NCI-H2227 (cell line): ENCODE measurements around the gene JAM3.

ENCODE experiments used
- DNase-seq: peaks from one replicate; lab custom pipeline; 2025; ENCODE audit not compliant: unreplicated experiment; lab: John Stamatoyannopoulos, UW

The JAM3 gene

GRCh38 chr11:134068829-134069425 is at the start of gene JAM3:
JAM3 (plus strand) TSS chr11:134069072; CDS start chr11:134069084, 12 bp downstream.
- peak; percentile 94 for DNase-seq

DNA sequence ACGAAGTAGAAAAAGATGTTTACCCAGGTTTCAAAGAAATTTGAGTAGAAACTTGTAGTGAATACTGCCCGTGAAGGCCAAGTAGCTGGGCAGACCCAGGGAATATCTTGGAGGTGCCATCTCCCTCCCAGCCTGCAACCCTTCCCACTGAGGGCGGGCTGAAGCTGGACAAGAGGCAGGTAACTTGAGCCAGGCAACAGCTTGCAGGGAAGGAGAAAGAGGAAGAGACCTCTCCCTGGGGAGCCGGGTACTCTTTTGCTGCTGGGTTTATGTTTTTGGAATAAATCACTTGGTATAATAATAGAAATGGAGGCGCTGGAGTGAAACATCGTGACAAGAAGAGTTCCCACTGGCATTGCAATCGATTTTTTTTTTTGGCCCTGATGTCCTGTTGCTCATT is 49.4 kb upstream of the JAM3 start:
- no peak for DNase-seq

DNA sequence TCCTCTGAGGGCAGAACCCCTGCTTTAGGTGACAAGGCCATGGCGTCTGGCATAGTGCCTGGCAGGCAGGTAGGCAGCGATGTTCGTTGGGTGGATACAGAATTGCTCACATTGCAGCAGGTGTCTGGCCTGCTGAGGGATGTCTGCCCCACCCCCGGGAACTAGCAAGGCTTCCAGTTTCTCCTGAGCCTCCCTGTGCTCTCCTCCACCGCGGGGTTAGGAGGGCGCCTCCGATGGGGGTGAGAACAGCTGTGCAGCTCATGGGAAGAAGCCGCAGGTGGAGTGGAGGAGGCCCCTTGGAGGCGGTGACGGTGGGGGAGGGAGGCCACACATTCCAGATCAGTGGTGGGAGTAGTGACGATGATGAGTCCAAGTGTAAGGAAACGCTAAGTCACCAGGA is 48.3 kb upstream of the JAM3 start:
- no peak for DNase-seq

DNA sequence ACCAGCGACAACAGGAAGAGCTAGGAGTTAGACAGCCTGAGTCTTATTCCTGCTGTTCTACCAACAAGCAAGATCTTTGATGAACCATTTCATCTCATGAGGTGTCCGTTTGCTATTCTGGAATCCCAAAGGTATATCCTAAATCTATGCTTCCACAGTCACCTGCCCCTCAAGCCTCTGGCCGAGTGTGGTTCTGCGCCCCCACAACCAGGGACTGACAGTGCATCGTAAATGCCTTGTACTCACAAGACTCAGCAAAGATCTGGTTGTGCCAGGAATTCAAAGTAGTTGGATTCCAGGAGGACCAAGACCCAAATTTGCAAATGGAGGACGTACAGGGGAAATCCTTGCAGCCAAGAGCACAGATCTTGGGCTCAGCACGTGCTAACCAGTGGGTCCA is 47.5 kb upstream of the JAM3 start:
- no peak for DNase-seq

DNA sequence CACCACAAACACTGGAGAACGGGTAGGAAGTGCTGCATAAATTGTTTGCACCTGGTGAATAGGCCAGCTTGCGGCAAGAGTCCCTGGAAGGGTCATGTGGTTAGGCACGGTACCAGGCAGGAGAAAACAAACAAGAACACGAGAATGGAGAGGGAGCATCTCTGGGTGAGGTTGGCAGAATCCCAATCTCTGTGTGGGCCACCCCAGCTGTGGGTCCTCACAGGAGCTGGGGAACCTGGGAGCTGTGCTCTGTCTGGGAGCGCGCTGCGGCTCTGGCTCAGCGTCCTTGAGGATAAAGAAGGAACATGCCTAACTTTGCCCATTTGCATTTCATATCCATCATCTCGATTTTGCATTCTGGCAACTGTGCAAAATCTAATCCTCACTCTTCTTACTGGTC is 46.1 kb upstream of the JAM3 start:
- DNase-seq: no peak

- DNase-seq: no peak
Measured at GRCh38 chr11:134024420-134025081, 44.3 kb upstream of the JAM3 start.

DNA sequence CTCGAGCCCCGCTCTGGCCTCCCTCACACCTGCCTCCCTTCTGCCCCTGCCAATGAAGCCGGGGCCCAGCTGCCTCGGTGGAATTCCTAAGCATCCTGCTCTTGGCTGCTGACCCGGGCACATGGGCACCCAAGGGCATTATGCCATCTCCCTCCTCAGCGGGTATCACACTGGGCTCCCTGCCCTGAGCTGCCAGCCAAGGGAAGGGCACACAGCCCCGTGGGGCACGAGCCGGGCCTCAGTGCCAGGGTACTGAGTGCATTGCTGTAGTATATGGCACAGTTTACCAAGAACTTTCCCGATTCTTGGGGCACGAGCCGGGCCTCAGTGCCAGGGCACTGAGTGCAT is 43.8 kb upstream of the JAM3 start:
- no peak for DNase-seq

DNA sequence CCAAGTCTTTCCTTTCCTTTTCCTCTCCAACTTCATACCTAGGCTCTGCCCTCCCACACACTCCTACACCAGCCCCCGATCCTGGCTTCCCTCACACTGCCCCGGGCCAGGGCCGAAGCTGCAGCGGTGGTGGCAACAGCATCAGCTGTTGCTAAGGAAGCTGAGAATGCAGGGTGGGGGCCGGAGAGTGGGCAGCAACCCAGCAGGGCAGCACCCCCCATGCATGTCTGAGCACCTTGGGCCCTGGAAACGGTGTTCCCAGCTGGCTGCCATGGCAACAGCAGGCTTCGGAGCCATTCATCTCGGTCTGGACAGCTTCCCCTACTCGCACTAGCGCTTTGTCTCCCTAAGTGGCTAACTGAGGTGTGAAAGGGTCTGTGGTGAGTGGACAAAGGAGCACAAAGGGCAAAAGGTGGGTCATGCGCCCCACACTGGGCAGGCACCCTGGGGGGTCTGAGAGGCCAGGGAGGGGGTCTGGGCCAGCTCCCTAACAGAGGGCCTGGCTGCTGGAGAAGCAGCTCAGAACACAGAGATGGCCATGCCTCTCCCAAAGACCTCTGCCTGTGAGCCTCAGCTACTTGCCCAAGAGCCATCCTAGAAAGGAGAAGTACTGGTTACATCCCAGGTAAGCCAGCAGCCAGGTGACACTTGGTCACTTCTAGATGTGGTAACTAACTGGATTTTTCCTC is 42.1 kb upstream of the JAM3 start:
- peak; percentile 51 for DNase-seq

- DNase-seq: no peak
Measured at GRCh38 chr11:134027671-134028070, 41.2 kb upstream of the JAM3 start.

DNA sequence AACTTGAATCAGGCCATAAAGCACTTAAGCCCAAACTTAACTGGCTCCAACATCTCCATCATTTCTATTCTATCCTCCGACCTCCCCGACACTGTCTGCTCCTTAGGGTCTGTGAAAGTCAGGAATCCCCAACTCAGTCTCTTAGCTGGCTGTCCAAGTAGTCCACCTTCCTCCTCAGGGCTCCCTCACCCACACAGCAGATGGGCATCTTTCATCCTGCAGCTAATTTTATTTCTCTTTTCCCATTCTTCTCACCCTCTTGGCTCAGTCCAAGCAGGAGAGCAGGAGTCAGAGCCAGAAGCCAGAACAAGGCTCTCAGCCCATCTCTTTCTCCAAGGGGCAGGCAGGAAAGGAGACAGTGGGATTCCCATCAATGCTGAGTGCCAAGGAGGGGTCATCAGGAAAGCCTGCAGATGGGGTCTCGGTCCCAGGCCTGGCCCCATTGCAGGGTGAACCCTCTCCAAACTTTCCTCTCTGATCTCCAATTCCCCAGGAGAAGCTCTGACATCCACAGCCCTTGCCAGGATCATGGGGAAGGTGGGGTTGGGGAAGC is 40.4 kb upstream of the JAM3 start:
- DNase-seq: no peak

DNA sequence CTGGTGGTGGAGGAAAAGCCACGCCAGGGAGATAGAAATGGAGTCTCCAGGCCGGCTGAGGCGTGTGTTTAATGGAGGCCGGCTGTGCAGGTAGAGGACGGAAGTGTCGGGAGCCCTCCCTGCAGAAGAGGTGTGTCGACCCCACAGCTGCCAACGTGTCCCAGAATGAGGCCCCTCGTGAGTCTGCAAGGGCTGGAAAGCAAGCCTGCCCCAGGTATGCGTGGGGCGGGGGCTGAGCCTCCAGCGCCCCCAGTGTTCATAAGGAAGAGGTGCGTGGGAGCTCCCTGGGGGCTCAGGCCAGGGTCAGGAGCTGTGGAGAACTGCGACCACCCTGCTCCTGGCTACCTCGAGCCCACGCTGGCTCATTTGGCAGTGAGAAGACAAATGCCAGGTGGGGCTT is 38.0 kb upstream of the JAM3 start:
- no peak for DNase-seq

- no peak for DNase-seq
Measured at GRCh38 chr11:134032043-134032442, 36.8 kb upstream of the JAM3 start.

DNA sequence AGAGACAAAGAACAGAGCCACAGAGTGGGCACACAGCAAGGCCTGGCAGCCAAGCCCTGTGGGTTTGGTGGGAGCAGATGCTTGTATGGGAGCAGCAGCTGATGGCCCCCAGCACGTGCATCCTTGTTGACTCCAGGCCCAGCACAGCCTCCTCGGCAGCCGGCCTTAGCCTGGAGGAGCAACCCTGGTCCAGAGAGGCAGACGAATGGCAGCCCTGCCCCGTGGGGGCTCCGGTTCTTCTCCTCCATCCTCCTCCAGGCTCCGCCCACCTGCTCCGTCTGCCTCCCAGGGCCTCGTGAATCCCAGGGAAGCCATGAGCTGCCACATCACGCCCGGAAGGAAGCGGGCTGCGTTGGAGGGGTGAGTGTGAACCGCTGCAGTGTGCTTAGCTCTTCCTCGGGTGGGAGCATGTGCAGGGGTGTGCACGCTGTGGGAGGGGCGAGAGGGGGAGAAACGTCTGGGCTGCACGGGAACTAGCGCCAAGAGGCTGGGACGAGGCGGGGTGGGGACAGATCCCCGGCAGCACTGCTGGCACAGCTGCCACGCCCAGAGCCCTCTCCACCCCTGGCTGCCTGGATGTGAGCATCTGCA is 36.3 kb upstream of the JAM3 start:
- DNase-seq: peak; percentile 45

DNA sequence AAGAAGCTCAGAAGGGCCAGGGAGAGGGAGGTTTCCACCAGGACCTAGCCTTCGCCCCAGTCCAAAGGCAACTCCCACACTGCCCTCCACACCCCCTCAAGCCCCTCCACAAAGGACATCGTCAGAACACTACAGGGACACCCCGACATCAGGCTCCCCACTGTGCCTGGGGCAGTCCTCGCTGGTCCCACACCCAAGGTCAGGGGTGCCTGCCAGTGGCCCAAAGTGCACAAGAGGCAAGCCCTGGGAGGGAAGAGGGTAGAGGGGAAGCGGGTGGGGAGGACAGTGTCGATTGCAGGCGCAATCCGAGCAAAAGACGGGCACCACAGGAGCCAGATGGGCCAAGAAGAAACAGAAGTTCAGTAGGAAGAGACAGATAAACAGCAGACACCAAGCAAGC is 35.6 kb upstream of the JAM3 start:
- no peak for DNase-seq

GRCh38 chr11:134033696-134034491 is 35.0 kb upstream of the JAM3 start:
- peak; percentile 85 for DNase-seq

DNA sequence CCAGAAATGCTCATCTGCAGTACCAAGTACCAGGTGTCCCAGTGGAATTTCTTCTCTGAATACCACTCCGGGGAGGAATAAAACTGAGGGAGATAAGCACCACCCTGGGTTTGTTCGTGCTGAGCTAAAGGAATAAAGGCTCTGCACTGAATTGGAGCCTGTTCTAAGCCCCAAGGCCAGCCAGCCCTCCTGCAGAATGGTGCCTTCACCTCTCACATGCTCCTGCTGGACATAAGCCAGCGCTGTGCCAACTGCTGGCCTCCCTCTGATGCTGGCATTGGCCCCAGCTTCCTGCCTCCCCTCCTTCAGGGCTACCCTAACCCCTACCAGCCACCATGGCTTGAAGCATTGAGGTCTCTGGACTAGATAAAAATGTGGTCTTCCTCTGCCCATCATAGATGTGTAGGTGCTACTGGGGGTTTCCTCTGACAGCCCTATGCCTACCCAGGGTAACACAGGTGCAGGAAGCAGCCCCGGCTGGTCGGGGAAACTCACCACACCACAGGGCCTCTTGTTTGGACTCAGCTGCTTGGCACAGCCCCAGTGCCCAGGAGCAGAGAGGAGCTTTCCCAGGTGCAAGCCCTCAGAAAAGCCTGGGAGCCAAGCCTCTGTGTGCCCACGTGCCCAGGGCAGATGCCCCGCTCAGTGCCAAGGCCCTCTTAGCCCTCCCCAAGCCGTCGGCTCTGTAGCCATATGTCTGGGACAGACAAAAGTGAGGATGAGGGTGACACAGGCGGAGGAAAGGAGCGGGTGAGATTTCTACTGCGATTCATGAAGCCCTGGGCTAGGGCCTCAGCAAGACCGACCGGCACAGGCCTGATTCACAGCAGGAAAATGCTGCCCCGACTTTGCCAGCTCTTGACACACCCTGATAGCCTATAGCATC is 34.1 kb upstream of the JAM3 start:
- no peak for DNase-seq

DNA sequence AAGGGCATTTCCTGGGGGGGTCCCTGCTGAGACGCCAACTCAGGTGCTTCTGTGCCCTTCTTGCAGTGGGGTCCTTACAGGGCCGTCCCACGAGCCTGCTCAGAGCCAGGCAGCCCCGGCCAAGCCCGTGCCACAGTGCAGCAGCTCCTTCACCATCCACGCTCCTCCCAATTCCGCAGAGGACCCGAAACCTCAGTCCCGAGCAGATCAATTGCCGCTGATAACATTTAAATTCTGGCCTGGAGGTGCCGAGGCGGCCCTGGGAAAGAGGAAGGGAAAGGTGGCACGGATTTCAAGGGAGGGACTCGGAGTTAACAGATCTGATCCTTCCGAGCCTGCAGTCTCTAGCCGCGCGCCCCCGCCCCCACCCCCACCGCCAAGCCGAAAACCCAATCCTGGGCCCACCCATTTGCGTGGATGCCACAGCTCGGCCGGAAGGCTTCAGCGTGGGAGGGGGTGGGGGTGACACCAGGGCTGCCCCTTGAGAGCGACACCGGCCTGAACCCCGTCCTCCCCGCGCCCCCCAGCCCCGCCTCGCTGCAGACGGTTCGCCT is 32.3 kb upstream of the JAM3 start:
- DNase-seq: no peak

DNA sequence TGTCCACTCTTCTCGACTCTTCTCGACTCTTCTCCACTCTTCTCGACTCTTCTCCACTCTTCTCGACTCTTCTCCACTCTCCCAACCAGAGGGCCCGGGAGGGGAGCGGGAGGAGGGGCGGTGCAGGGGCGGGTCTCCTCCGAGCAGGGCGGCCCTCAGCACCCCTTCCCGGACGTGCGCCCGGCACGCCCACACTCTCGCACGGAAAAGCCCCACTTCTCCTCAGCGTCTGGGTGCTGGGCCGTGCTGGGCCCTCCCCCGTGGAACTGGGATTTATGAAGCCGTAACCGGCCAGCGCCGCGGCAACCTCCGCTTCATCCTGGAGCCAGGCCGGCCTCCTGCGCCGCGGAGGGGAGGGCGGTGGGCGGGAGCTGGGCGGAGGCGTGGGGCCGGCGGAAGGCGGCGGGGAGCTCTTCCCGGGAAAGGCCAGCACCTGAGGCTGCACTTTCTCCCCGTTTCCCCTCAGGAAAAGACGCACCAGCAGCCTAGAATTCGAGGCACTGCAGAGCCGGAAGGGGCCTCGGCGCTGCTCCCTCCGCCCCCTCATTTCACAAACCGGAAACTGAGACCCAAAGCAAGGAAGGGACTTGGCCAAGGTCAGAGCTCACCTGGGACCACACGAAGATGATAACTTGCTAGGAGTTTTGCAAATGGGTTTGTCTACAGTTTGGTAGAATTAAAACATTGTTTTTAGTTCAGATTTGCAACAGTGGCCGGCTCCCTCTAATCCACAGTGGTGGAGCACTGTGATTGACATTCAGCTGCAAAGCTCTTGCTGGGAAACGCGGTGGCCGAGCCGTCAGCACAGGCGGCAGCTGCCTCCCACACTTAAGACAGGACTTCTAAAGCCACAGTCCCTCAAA is 31.6 kb upstream of the JAM3 start:
- DNase-seq: peak; percentile 74
